ENCODE results near the gene CYP26C1.

Gene CYP26C1

GRCh38 chr10:93071177-93071472 lies 10.5 kb downstream of the CYP26C1 start:
- TF ChIP-seq CTCF (IDR thresholded peaks at IDR 0.05; ENCODE audit: extremely low read depth, missing control alignments) = no peak
- DNase-seq (ENCODE audit: low spot score) = no peak

- TF ChIP-seq CTCF (IDR thresholded peaks at IDR 0.05; ENCODE audit: extremely low read depth, missing control alignments) = no peak
- peak; percentile 45 for DNase-seq (ENCODE audit: low spot score)
These were observed 11.2 kb downstream of the CYP26C1 start for GRCh38 chr10:93071674-93072224.

- no peak for TF ChIP-seq CTCF (IDR thresholded peaks at IDR 0.05; ENCODE audit: extremely low read depth, missing control alignments)
- DNase-seq (ENCODE audit: low spot score) = peak; percentile 30
These were observed 11.7 kb downstream of the CYP26C1 start for GRCh38 chr10:93072225-93072712.

- peak; percentile 38 for DNase-seq (ENCODE audit: low spot score)
- no peak for TF ChIP-seq CTCF (IDR thresholded peaks at IDR 0.05; ENCODE audit: extremely low read depth, missing control alignments)
These were observed 12.3 kb downstream of the CYP26C1 start for GRCh38 chr10:93072713-93073538.

- TF ChIP-seq CTCF (IDR thresholded peaks at IDR 0.05; ENCODE audit: extremely low read depth, missing control alignments) = no peak
- DNase-seq (ENCODE audit: low spot score) = peak; percentile 42
These were observed 13.0 kb downstream of the CYP26C1 start, which contains the start of gene CYP26A1 for GRCh38 chr10:93073539-93074146. Gene CYP26A1, plus strand, starts transcription at chr10:93073893. Its CDS starts 42 bp downstream, at chr10:93073935.

- no peak for TF ChIP-seq CTCF (IDR thresholded peaks at IDR 0.05; ENCODE audit: extremely low read depth, missing control alignments)
- DNase-seq (ENCODE audit: low spot score) = no peak
These were observed 13.6 kb downstream of the CYP26C1 start for GRCh38 chr10:93074147-93074596.
